Measurements from ENCODE around the gene MALRD1.

Gene MALRD1

GRCh38 chr10:19659920-19660655, 611.5 kb downstream of the MALRD1 start:
- Mint-ChIP-seq H3K27me3 (ENCODE audit: low read depth, poor library complexity) (peaks cover 10% of the 10 kb centered on the region), H3K36me3 (ENCODE audit: low read depth) (no peaks in the 10 kb centered on the region), H3K9me3 (no peaks in the 10 kb centered on the region), H3K4me3 (no peak overlapping the region), H3K4me1 (no peaks in the 10 kb centered on the region), H3K27ac (no peak overlapping the region)
- no peak for TF ChIP-seq CTCF (IDR thresholded peaks at IDR 0.05)
- DNase-seq: no peak

- H3K36me3 Mint-ChIP-seq (ENCODE audit: low read depth): no peaks in the 10 kb centered on the region
- no peaks in the 10 kb centered on the region for H3K9me3 Mint-ChIP-seq
- no peak overlapping the region for H3K27ac Mint-ChIP-seq
- no peak for DNase-seq
- no peak for TF ChIP-seq CTCF (IDR thresholded peaks at IDR 0.05)
- peaks cover 6% of the 10 kb centered on the region for H3K27me3 Mint-ChIP-seq (ENCODE audit: low read depth, poor library complexity)
- no peak overlapping the region for H3K4me3 Mint-ChIP-seq
- H3K4me1 Mint-ChIP-seq: no peaks in the 10 kb centered on the region
Observed at GRCh38 chr10:19663344-19663743, 614.7 kb downstream of the MALRD1 start.

GRCh38 chr10:19668116-19668515, 619.5 kb downstream of the MALRD1 start:
- no peak for DNase-seq
- no peaks in the 10 kb centered on the region for H3K36me3 Mint-ChIP-seq (ENCODE audit: low read depth)
- H3K27ac Mint-ChIP-seq: no peak overlapping the region
- no peak for TF ChIP-seq CTCF (IDR thresholded peaks at IDR 0.05)
- H3K9me3 Mint-ChIP-seq: no peaks in the 10 kb centered on the region
- H3K4me1 Mint-ChIP-seq: no peaks in the 10 kb centered on the region
- peaks cover 6% of the 10 kb centered on the region for H3K27me3 Mint-ChIP-seq (ENCODE audit: low read depth, poor library complexity)
- no peak overlapping the region for H3K4me3 Mint-ChIP-seq

- Mint-ChIP-seq H3K36me3 (ENCODE audit: low read depth) (no peaks in the 10 kb centered on the region), H3K27ac (no peak overlapping the region), H3K9me3 (peaks cover 22% of the 10 kb centered on the region), H3K4me3 (no peak overlapping the region), H3K4me1 (no peaks in the 10 kb centered on the region), H3K27me3 (ENCODE audit: low read depth, poor library complexity) (peaks cover 5% of the 10 kb centered on the region)
- no peak for DNase-seq
- no peak for TF ChIP-seq CTCF (IDR thresholded peaks at IDR 0.05)
Observed at GRCh38 chr10:19676063-19676462, 627.5 kb downstream of the MALRD1 start.

GRCh38 chr10:19683356-19683755, 634.8 kb downstream of the MALRD1 start:
- no peaks in the 10 kb centered on the region for H3K4me1 Mint-ChIP-seq
- no peak for DNase-seq
- H3K9me3 Mint-ChIP-seq: peaks cover 29% of the 10 kb centered on the region
- H3K27ac Mint-ChIP-seq: no peak overlapping the region
- H3K36me3 Mint-ChIP-seq (ENCODE audit: low read depth): no peaks in the 10 kb centered on the region
- TF ChIP-seq CTCF (IDR thresholded peaks at IDR 0.05): no peak
- H3K4me3 Mint-ChIP-seq: no peak overlapping the region
- peaks cover 3% of the 10 kb centered on the region for H3K27me3 Mint-ChIP-seq (ENCODE audit: low read depth, poor library complexity)

GRCh38 chr10:19683960-19684359, 635.4 kb downstream of the MALRD1 start:
- Mint-ChIP-seq H3K27ac (peak overlapping the region; percentile 80), H3K36me3 (ENCODE audit: low read depth) (no peaks in the 10 kb centered on the region), H3K4me3 (no peak overlapping the region), H3K4me1 (no peaks in the 10 kb centered on the region), H3K27me3 (ENCODE audit: low read depth, poor library complexity) (peaks cover 3% of the 10 kb centered on the region), H3K9me3 (peaks cover 27% of the 10 kb centered on the region)
- TF ChIP-seq CTCF (IDR thresholded peaks at IDR 0.05): no peak
- DNase-seq: no peak

Measured in nephron progenitor cell (in vitro differentiated cells).